GM18907 (cell line): ENCODE measurements around the gene UBAC2.
A peak's percentile ranks its signal among the peaks of the same experiment; 100 is the strongest.
"Not testable (repeated sequence)": the region's sequence is repeated elsewhere in the genome, so short reads cannot be mapped to it uniquely, and the experiment has no call there.

Source experiments
- ATAC-seq: cut with Tn5 transposase; IDR thresholded peaks from one replicate; pipeline ENCODE4 v1.9.1; 2021; ENCODE audit warnings: mild to moderate bottlenecking, moderate library complexity; ENCODE audit not compliant: unreplicated experiment

Gene UBAC2

GRCh38 chr13:99405966-99406365, 205.3 kb downstream of the UBAC2 start:
- no peak for ATAC-seq

- ATAC-seq = no peak
Observed at GRCh38 chr13:99406799-99407201, 206.1 kb downstream of the UBAC2 start.

DNA sequence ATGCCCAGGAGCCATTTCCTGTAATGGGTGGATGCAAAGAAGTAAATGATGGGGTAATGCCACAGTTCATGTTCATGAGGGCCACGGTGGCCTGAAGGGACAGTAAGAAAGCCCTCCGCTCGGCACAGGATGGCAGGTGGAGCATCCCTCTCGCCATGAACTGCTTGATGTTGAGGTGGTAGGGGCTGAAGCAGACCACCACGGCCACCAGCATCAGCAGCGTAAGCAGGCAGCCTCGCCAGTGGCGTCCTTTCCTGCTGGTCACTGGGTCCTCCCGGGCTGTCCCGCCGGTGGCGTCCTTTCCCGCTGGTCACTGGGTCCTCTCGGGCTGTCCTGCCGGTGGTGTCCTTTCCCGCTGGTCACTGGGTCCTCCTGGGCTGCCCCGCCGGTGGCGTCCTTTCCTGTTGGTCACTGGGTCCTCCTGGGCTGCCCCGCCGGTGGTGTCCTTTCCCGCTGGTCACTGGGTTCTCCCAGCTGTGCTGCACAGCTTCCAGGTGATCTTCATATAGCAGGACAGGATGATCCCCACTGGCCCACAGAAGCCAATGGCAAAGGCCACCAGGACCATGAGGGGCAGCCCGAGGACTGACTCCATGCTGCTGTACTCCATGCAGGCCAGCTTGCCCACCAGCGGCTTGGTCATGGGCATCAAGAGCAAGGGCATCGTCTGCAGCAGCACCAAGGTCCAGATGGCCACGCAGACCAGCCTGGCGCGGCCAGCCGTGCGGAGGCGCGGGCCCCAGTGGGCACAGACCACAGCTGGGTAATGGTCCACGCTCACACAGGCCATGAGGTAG, 207.4 kb downstream of the UBAC2 start:
- ATAC-seq = no peak

DNA sequence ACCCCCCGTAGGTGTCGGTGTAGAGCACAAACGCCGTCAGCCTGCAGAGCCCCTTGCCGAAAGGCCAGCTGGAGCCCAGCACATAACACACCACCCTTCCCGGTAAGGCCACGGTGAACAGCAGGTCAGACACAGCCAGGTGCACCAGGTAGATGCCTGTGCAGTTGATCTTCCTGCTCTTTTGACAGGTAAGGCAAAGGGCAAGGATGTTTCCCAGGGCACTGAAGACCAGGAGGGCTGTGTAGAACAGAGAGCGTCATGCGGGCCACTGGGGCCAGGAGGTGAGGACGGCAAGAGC, 208.0 kb downstream of the UBAC2 start:
- ATAC-seq = no peak

DNA sequence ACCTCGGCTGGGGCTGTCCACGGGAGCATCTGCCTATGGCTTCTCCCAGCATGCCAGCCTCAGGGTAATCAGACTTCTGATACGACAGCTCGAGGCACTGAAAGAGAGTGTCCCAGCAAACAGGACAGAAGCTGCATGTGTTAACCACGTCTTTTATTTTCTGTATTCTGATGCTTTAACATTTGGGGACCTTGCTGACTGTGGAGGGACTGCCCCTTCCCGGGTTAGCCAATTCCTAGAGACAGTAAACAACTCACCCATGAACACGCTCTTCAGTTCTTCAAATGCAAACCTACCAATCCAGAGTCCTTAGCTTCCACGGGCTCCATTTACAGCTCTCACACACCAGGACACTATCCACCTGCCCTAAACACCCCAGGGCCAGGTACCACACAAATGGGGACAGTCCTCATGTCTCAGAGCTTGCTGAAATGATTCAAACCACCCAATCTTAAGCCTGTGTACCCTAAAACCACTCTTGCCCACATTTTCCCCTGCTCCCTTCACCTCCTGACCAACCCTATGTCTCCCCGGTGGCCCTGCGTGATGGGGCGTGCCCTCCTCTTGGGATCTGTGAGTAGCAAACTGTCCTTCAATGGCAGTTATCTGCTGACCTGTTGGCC, 208.9 kb downstream of the UBAC2 start:
- not testable (repeated sequence) for ATAC-seq

DNA sequence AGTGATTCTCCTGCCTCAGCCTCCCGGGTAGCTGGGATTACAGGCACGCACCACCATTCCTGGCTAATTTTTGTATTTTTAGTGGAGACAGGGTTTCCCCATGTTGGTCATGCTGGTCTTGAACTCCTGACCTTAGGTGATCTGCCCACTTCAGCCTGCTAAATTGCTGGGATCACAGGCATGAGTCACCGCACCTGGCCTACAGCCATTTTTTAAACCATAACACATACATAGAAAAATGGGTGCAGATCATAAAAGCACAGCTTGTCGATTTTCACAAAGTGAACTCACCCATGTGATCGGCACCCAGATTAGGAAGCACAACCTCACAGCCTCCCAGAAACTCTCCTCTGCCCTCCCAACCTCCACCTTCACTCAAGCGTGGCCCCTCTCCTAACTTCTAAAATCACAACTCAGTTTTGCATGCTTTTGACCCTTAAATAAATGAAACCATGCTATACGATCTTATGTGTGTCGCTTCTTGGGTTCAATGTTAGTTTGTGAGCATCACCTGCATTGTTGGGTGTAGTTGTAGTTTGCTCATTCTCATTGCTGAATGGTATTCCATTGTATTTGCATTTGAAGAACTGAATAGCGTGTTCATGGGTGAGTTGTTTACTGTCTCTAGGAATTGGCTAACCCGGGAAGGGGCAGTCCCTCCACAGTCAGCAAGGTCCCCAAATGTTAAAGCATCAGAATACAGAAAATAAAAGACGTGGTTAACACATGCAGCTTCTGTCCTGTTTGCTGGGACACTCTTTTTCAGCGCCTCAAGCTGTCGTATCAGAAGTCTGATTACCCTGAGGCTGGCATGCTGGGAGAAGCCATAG, 210.2 kb downstream of the UBAC2 start:
- peak; percentile 33 for ATAC-seq

DNA sequence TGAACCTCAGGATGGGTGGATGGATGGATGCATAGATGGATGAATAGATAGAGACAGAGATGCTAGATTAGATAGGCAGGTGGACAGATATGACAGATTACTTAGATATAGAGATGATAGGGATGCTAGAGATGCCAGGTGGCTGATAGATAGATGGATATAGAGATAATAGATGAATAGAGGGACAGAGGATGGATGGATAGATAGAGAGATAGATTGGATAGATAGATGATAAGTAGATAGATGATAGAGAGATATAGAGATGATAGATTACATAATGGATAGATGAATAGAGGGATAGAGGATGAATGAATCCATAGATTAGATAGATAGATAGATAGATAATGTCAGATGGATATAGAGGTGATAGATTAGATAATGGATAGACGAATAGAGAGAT, 212.2 kb downstream of the UBAC2 start:
- no peak for ATAC-seq

GRCh38 chr13:99414048-99414995, 213.7 kb downstream of the UBAC2 start:
- no peak for ATAC-seq

DNA sequence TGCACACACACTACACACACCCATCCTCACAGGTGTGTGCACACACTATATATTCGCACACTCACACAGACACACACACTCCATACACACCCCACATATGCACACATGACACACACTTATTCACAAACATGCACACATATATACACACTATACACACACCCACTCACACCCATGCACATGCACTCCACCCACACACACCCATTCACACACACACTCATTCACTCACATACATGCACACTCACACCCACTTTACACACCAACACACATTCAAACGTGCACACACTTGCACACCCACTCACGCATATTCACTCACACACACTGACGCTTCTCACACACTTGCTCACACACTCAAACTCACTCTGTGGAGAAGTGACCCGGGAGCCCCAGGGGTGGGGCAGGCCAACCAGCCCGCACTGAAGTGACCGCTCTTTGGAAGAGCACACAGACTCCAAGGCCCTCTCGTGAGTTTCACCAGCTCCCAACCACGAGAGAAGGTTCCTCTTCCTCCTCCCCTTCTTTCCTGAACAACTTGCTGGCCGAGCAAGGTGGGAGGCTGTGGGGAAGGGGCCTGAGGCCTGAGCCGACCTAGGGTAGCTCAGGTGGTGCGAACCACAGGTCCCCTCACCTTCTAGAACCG, 214.5 kb downstream of the UBAC2 start:
- ATAC-seq = no peak

- no peak for ATAC-seq
Observed at GRCh38 chr13:99415851-99416331, 215.2 kb downstream of the UBAC2 start.

- no peak for ATAC-seq
Observed at GRCh38 chr13:99416411-99417121, 215.9 kb downstream of the UBAC2 start.

- ATAC-seq = no peak
Observed at GRCh38 chr13:99417201-99418102, 216.8 kb downstream of the UBAC2 start.

DNA sequence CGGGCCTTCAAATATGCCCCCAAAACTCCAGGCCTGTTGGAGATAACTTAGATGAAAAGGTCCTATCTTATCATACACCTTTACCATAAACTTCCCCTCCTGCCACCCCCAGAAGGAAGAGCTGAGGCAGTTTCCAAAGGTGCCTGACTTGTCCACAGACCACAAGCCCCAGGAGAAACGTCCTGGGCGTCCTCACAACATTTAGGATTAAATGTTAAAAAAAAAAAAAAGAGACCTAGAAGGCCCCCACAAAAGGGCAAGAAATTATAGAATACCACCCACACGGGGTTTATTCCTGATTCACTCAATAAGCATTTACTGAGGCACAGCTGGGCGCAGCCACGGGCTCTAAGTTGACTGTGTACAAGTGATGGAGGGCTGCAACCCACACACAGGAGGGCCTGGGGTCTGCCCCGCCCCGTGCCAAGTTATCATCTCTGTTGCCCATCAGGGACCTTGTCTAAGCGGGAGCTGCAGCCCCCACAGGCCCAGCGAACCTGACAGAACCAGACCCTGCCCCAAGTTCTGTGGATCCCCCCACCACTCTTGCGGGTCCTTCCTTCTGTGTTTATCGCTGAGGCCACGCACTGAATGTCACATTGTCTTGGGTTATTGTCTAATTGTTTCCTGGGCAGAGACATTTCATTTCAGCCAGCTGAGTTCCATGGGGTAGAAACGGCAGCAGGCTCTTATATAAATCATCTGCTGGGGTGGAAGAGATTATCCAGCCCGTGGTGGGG, 217.6 kb downstream of the UBAC2 start:
- no peak for ATAC-seq

DNA sequence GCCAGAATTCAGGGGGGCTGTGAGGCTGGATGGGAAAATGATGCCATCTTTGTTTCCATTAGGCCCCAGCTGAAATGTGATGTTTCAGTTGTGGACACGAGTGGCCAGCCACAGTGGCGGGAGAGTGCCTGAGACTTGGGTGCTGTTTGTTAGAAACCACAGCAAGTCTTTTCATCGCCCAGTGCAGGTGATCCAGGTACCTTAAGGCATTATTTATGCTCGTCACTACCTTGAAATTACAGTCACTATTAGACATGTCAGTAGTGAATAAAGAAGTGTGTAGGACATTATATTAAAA, 218.1 kb downstream of the UBAC2 start:
- no peak for ATAC-seq

DNA sequence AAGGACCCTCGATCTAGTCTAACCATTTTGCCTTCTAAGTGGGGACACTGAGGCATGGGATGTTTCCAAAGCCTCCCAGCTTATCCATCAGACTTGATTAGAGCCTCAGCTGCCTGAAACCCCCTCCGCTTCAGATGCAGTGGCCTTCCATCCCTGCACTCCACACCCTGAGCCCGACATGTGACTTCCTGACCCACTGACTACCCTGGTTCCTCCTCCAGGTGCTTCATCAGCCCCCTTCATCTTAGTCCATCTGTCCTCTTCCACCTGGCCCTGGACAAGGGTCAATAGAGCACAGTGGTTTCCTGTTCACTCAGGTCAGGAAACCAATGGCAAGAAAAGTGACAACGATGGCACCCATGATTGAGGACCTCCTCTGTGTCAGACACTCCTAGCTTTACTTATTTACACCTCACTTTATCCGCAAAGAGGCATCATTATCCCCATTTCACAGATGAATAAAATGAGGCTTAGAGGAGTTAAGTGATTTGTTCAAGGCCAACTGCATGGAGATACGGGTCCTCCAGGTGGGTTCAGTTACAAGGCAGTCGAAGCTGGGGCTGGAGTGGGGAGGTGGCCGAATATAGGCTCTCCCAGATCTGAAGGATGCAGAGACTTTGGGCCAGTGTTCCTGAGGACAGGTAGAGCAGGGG, 219.1 kb downstream of the UBAC2 start:
- no peak for ATAC-seq

DNA sequence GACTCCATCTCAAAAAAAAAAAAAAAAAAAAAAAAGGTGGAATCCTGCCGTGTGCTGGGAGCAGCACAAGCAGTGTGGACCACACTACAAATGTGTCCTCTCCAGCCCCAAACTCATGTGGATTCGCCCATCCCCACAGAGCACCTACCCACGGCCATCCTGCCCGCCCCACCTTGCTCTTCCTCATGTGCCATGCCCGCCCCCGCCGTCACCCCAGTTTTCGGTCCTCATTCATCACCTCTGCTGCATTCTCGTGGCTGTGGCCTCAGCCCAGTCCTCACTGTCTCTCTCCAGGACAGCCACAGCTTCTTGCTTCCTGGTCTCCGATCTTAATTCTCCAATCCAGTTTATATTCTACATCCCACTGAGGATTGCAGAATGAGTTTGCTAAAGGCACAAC, 220.6 kb downstream of the UBAC2 start:
- ATAC-seq = no peak

DNA sequence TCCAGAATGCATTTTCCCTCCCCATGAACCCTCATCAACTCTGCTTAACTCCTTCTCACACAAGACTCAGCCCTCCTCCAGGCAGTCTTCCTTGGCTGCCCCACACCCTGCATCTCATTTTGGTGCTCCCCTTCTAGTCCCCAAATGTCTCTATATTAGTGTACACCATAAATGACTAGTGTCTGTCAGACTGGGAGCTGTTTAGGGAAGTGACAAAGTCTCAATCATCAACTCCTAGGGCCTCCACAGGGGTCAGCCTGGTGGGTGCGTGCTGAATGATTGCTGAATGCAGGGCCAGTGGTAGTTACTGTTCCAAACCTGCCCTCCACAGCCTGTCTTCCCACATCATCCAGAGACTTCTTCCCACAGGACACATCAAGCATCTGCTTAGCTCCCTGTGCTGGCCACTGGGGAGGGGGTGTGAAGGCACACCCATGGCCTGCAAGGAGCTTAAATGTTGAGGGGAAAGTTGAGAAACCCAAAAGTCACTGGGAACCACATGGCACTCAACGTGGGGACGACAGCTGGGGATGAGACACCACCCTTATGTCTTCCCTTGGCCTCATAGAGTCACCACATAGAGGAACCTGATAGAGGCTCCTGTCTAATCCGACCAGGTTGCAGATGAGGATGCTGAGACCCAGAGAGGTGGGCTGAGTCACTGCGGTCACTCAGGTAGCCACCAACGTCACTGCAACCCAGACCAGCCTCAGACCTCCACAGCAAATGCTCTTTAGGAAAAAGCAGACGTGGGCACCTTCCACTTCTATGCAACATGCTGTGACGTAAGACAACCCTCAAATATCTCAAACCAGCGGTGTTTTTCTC, 221.3 kb downstream of the UBAC2 start:
- ATAC-seq = peak; percentile 20
